ENCODE results near the gene ROBO2. TPM values are rescaled to one million over a fixed set of nuclear protein-coding genes. Genes with fewer than 3 reads are reported as not detected.

The ROBO2 gene
- total RNA-seq, 1 experiment from 2014 or later: not detected

- H3K9ac ChIP-seq (ENCODE audit: low read length): no peak overlapping the region
- H3K27ac ChIP-seq (ENCODE audit: low read depth, low read length): no peak overlapping the region
- no peaks in the 10 kb centered on the region for H3K79me2 ChIP-seq (ENCODE audit: insufficient read depth, low read length)
- H3K4me3 ChIP-seq (replicated peaks in 1 of 2; ENCODE audit: low read depth in 1 of 2, low read length in 2 of 2): no peak overlapping the region
- no peaks in the 10 kb centered on the region for H3K9me2 ChIP-seq (ENCODE audit: insufficient read depth)
- intact Hi-C loops (cut with micrococcal nuclease): no loop called here
- H3K4me1 ChIP-seq (ENCODE audit: control insufficient read depth in 1 of 2, insufficient read depth in 2 of 2, low read length in 2 of 2): no peaks in the 10 kb centered on the region
- DNase-seq (ENCODE audit: low read depth, low spot score) (no peak), ATAC-seq (no peak)
- TF ChIP-seq ZFX (IDR thresholded peaks at IDR 0.05): no peak
- no peak for TF ChIP-seq SP1 (IDR thresholded peaks at IDR 0.05; ENCODE audit: low read depth)
- TF ChIP-seq POLR2A (IDR thresholded peaks at IDR 0.05; ENCODE audit: borderline replicate concordance, extremely low read depth, insufficient read depth, insufficient read length): no peak
- TF ChIP-seq REST (IDR thresholded peaks at IDR 0.05; ENCODE audit: low read depth): no peak
- no peak for TF ChIP-seq ZBTB33 (IDR thresholded peaks at IDR 0.05; ENCODE audit: extremely low read depth, insufficient replicate concordance, low read length)
- TF ChIP-seq TCF7L2 (IDR thresholded peaks at IDR 0.05; ENCODE audit: borderline replicate concordance, extremely low read depth, insufficient read depth, insufficient read length): no peak
- no peak for TF ChIP-seq SIN3A (IDR thresholded peaks at IDR 0.05; ENCODE audit: low read depth)
- no peak for TF ChIP-seq POLR2AphosphoS5 (IDR thresholded peaks at IDR 0.05; ENCODE audit: low read depth, low read length)
- no peak for TF ChIP-seq ZNF274 (IDR thresholded peaks at IDR 0.05; ENCODE audit: low read depth, low read length)
- TF ChIP-seq CBX3 (IDR thresholded peaks at IDR 0.05; ENCODE audit: low read depth): no peak
- TF ChIP-seq ELF1 (IDR thresholded peaks at IDR 0.05; ENCODE audit: borderline replicate concordance, low read depth): no peak
- no peak for TF ChIP-seq EZH2phosphoT487 (IDR thresholded peaks at IDR 0.05; ENCODE audit: borderline replicate concordance)
- no peak for TF ChIP-seq ATF3 (IDR thresholded peaks at IDR 0.05)
- TF ChIP-seq FOSL1 (IDR thresholded peaks at IDR 0.05; ENCODE audit: low read depth): no peak
- no peak for TF ChIP-seq RAD21 (IDR thresholded peaks at IDR 0.05; ENCODE audit: low read depth)
- TF ChIP-seq CEBPB (IDR thresholded peaks at IDR 0.05; ENCODE audit: low read depth): no peak
- no peak for TF ChIP-seq JUND (IDR thresholded peaks at IDR 0.05)
- no peaks in the 10 kb centered on the region for H3K27me3 ChIP-seq (ENCODE audit: insufficient read depth, low read length)
- H3K4me2 ChIP-seq (ENCODE audit: low read length): no peak overlapping the region
- H3K9me3 ChIP-seq (ENCODE audit: control insufficient read depth in 1 of 2, insufficient read depth in 1 of 2, low read depth in 1 of 2, low read length in 2 of 2): peaks cover 17 to 22% of the 10 kb centered on the region in 2 experiments; a peak in 2 of 4 replicates
- H3K36me3 ChIP-seq (ENCODE audit: control insufficient read depth in 1 of 2, insufficient read depth in 2 of 2, low read length in 2 of 2): no peaks in the 10 kb centered on the region
- ChIA-PET POLR2A (no interaction called here), CTCF (no interaction called here), RAD21 (ENCODE audit: low non-redundant PET in 1 of 2, low total read pairs in 2 of 2, uncharacterized antibody in 2 of 2, unreplicated experiment in 2 of 2) (no interaction called here)
- no TSS peak for BruUV-seq (replicated peaks)
- no peak overlapping the region for H2AFZ ChIP-seq (ENCODE audit: low read depth, low read length, poor library complexity, severe bottlenecking)
- no peaks in the 10 kb centered on the region for H4K20me1 ChIP-seq (ENCODE audit: insufficient read depth)
These were observed 420.0 kb downstream of the ROBO2 start for GRCh38 chr3:77459926-77460325.

Measured in HCT116 (cell line).